ENCODE results near the gene CFAP251.
"Not testable (repeated sequence)": the region's sequence is repeated elsewhere in the genome, so short reads cannot be mapped to it uniquely, and the experiment has no call there.

The CFAP251 gene

GRCh38 chr12:121983536-121984210 lies 65.3 kb downstream of the CFAP251 start:
- Histone ChIP-seq H2BK15ac (replicated peaks; ENCODE audit: low read depth) (no peak overlapping the region), H3K27me3 (ENCODE audit: insufficient read depth, low read length, poor library complexity) (no peaks in the 10 kb centered on the region), H3K4me2 (ENCODE audit: low read length) (no peak overlapping the region), H3K79me2 (ENCODE audit: control insufficient read depth, insufficient read depth, low read length) (no peaks in the 10 kb centered on the region), H3K4ac (ENCODE audit: low read depth, low read length) (no peak overlapping the region), H3K4me3 (ENCODE audit: low read length) (no peak overlapping the region), H3K56ac (ENCODE audit: low read length) (no peak overlapping the region), H2AK5ac (ENCODE audit: low read length) (no peak overlapping the region), H3K4me1 (ENCODE audit: control insufficient read depth, low read depth, low read length) (no peaks in the 10 kb centered on the region), H3K36me3 (ENCODE audit: control insufficient read depth, insufficient read depth, low read length) (no peaks in the 10 kb centered on the region), H4K5ac (ENCODE audit: low read length) (no peak overlapping the region), H3K27ac (ENCODE audit: low read depth, low read length) (no peak overlapping the region), H4K8ac (ENCODE audit: low read depth, low read length) (no peak overlapping the region), H2BK120ac (ENCODE audit: low read depth, low read length) (no peak overlapping the region), H3K9ac (ENCODE audit: low read length) (no peak overlapping the region), H3K79me1 (ENCODE audit: low read length) (no peaks in the 10 kb centered on the region), H2BK5ac (ENCODE audit: low read length) (no peak overlapping the region), H3K18ac (ENCODE audit: low read length) (no peak overlapping the region), H3K23ac (ENCODE audit: low read length) (no peak overlapping the region)
- WGBS (ENCODE audit: extremely low coverage, insufficient coverage, low lambda C conversion rate) = no CpG with 5 or more reads among the region's 13 CpGs
- no peak for DNase-seq

GRCh38 chr12:121986489-121987245 lies 68.3 kb downstream of the CFAP251 start:
- no CpG with 5 or more reads among the region's 14 CpGs for WGBS (ENCODE audit: extremely low coverage, insufficient coverage, low lambda C conversion rate)
- Histone ChIP-seq H3K79me2 (ENCODE audit: control insufficient read depth, insufficient read depth, low read length) (no peaks in the 10 kb centered on the region), H3K27me3 (ENCODE audit: insufficient read depth, low read length, poor library complexity) (no peaks in the 10 kb centered on the region), H3K27ac (ENCODE audit: low read depth, low read length) (no peak overlapping the region), H3K4me3 (ENCODE audit: low read length) (no peak overlapping the region), H3K9ac (ENCODE audit: low read length) (no peak overlapping the region), H3K4me1 (ENCODE audit: control insufficient read depth, low read depth, low read length) (no peaks in the 10 kb centered on the region), H4K5ac (ENCODE audit: low read length) (no peak overlapping the region), H3K23ac (ENCODE audit: low read length) (no peak overlapping the region), H3K4me2 (ENCODE audit: low read length) (no peak overlapping the region), H3K18ac (ENCODE audit: low read length) (no peak overlapping the region), H3K56ac (ENCODE audit: low read length) (no peak overlapping the region), H4K8ac (ENCODE audit: low read depth, low read length) (no peak overlapping the region), H2BK15ac (replicated peaks; ENCODE audit: low read depth) (no peak overlapping the region), H2AK5ac (ENCODE audit: low read length) (no peak overlapping the region), H3K79me1 (ENCODE audit: low read length) (no peaks in the 10 kb centered on the region), H2BK5ac (ENCODE audit: low read length) (no peak overlapping the region), H3K4ac (ENCODE audit: low read depth, low read length) (no peak overlapping the region), H3K36me3 (ENCODE audit: control insufficient read depth, insufficient read depth, low read length) (no peaks in the 10 kb centered on the region), H2BK120ac (ENCODE audit: low read depth, low read length) (no peak overlapping the region)
- no peak for DNase-seq

- H3K9ac ChIP-seq (ENCODE audit: low read length); H3K4me1 ChIP-seq (ENCODE audit: control insufficient read depth, low read depth, low read length); H4K8ac ChIP-seq (ENCODE audit: low read depth, low read length); H3K27ac ChIP-seq (ENCODE audit: low read depth, low read length); H4K5ac ChIP-seq (ENCODE audit: low read length); H3K23ac ChIP-seq (ENCODE audit: low read length); H2AK5ac ChIP-seq (ENCODE audit: low read length); H2BK120ac ChIP-seq (ENCODE audit: low read depth, low read length); H3K36me3 ChIP-seq (ENCODE audit: control insufficient read depth, insufficient read depth, low read length); H3K18ac ChIP-seq (ENCODE audit: low read length); DNase-seq; H3K4ac ChIP-seq (ENCODE audit: low read depth, low read length); H3K56ac ChIP-seq (ENCODE audit: low read length); H3K79me1 ChIP-seq (ENCODE audit: low read length); H2BK15ac ChIP-seq (replicated peaks; ENCODE audit: low read depth); H3K27me3 ChIP-seq (ENCODE audit: insufficient read depth, low read length, poor library complexity); H3K79me2 ChIP-seq (ENCODE audit: control insufficient read depth, insufficient read depth, low read length); H3K4me3 ChIP-seq (ENCODE audit: low read length); H2BK5ac ChIP-seq (ENCODE audit: low read length); H3K4me2 ChIP-seq (ENCODE audit: low read length): not testable (repeated sequence)
- no CpG with 5 or more reads among the region's 10 CpGs for WGBS (ENCODE audit: extremely low coverage, insufficient coverage, low lambda C conversion rate)
Observed at GRCh38 chr12:121988519-121988918, 70.1 kb downstream of the CFAP251 start.

GRCh38 chr12:121989276-121990113 lies 71.1 kb downstream of the CFAP251 start:
- no peak overlapping the region for H3K9ac ChIP-seq (ENCODE audit: low read length)
- no peaks in the 10 kb centered on the region for H3K79me2 ChIP-seq (ENCODE audit: control insufficient read depth, insufficient read depth, low read length)
- H2AK5ac ChIP-seq (ENCODE audit: low read length) = no peak overlapping the region

GRCh38 chr12:121990114-121990647 lies 71.8 kb downstream of the CFAP251 start:
- no peak overlapping the region for H3K27ac ChIP-seq (ENCODE audit: low read depth, low read length)
- H3K4me2 ChIP-seq (ENCODE audit: low read length) = no peak overlapping the region
- H3K79me2 ChIP-seq (ENCODE audit: control insufficient read depth, insufficient read depth, low read length) = no peaks in the 10 kb centered on the region
- no peaks in the 10 kb centered on the region for H3K27me3 ChIP-seq (ENCODE audit: insufficient read depth, low read length, poor library complexity)
- H2BK5ac ChIP-seq (ENCODE audit: low read length) = no peak overlapping the region
- H4K8ac ChIP-seq (ENCODE audit: low read depth, low read length) = no peak overlapping the region
- H3K18ac ChIP-seq (ENCODE audit: low read length) = no peak overlapping the region
- no peak overlapping the region for H3K4ac ChIP-seq (ENCODE audit: low read depth, low read length)
- no peaks in the 10 kb centered on the region for H3K79me1 ChIP-seq (ENCODE audit: low read length)
- H3K9ac ChIP-seq (ENCODE audit: low read length) = no peak overlapping the region
- no peak overlapping the region for H3K56ac ChIP-seq (ENCODE audit: low read length)
- no peak overlapping the region for H3K23ac ChIP-seq (ENCODE audit: low read length)
- no peak overlapping the region for H2AK5ac ChIP-seq (ENCODE audit: low read length)
- no peak for DNase-seq
- no CpG with 5 or more reads among the region's 6 CpGs for WGBS (ENCODE audit: extremely low coverage, insufficient coverage, low lambda C conversion rate)
- no peak overlapping the region for H2BK15ac ChIP-seq (replicated peaks; ENCODE audit: low read depth)
- H2BK120ac ChIP-seq (ENCODE audit: low read depth, low read length) = no peak overlapping the region
- no peak overlapping the region for H4K5ac ChIP-seq (ENCODE audit: low read length)
- no peaks in the 10 kb centered on the region for H3K4me1 ChIP-seq (ENCODE audit: control insufficient read depth, low read depth, low read length)
- H3K4me3 ChIP-seq (ENCODE audit: low read length) = no peak overlapping the region
- H3K36me3 ChIP-seq (ENCODE audit: control insufficient read depth, insufficient read depth, low read length) = no peaks in the 10 kb centered on the region

More at GRCh38 chr12:121989276-121990113, 71.1 kb downstream of the CFAP251 start:
- Histone ChIP-seq H3K56ac (ENCODE audit: low read length) (no peak overlapping the region), H3K36me3 (ENCODE audit: control insufficient read depth, insufficient read depth, low read length) (no peaks in the 10 kb centered on the region), H2BK120ac (ENCODE audit: low read depth, low read length) (no peak overlapping the region), H2BK5ac (ENCODE audit: low read length) (no peak overlapping the region), H3K27ac (ENCODE audit: low read depth, low read length) (no peak overlapping the region), H3K79me1 (ENCODE audit: low read length) (no peaks in the 10 kb centered on the region), H3K4me2 (ENCODE audit: low read length) (no peak overlapping the region), H3K4ac (ENCODE audit: low read depth, low read length) (no peak overlapping the region), H3K23ac (ENCODE audit: low read length) (no peak overlapping the region), H3K27me3 (ENCODE audit: insufficient read depth, low read length, poor library complexity) (no peaks in the 10 kb centered on the region), H4K8ac (ENCODE audit: low read depth, low read length) (no peak overlapping the region), H3K18ac (ENCODE audit: low read length) (no peak overlapping the region), H2BK15ac (replicated peaks; ENCODE audit: low read depth) (no peak overlapping the region), H4K5ac (ENCODE audit: low read length) (no peak overlapping the region), H3K4me3 (ENCODE audit: low read length) (no peak overlapping the region), H3K4me1 (ENCODE audit: control insufficient read depth, low read depth, low read length) (no peaks in the 10 kb centered on the region)
- DNase-seq = no peak
- WGBS (ENCODE audit: extremely low coverage, insufficient coverage, low lambda C conversion rate) = no CpG with 5 or more reads among the region's 14 CpGs

Measured in mesendoderm (in vitro differentiated cells).